Urothelium cell line (cell line): ENCODE measurements around the gene NUP210L.
A peak's percentile ranks its signal among the peaks of the same experiment; 100 is the strongest.

Source experiments
- DNase-seq: peaks from one replicate; pipeline ENCODE4 v3.0.0; 2011; ENCODE audit warnings: low spot score, mixed read lengths
- FAIRE-seq: peaks from 2 replicates; lab custom pipeline; 2011; peaks lifted over from hg19 to GRCh38; lab: Jason Lieb, UNC

NUP210L gene

GRCh38 chr1:154154534-154155191 lies at the start of gene NUP210L:
Gene NUP210L (minus strand): TSS chr1:154155073.
- no peak for DNase-seq

GRCh38 chr1:154199563-154199879 lies 44.6 kb upstream of the NUP210L start:
- FAIRE-seq = no peak
- no peak for DNase-seq

More at GRCh38 chr1:154154534-154155191, at the start of gene NUP210L:
- no peak for FAIRE-seq

GRCh38 chr1:154198756-154199562 lies 44.1 kb upstream of the NUP210L start:
- FAIRE-seq (no peak), DNase-seq (peak; percentile 46)

- FAIRE-seq = no peak
These were observed 38.9 kb upstream of the NUP210L start for GRCh38 chr1:154193821-154194220.

GRCh38 chr1:154192476-154192875 lies 37.6 kb upstream of the NUP210L start:
- FAIRE-seq = no peak
- DNase-seq = no peak

More at GRCh38 chr1:154193821-154194220, 38.9 kb upstream of the NUP210L start:
- DNase-seq = peak; percentile 11

- DNase-seq (no peak), FAIRE-seq (no peak)
These were observed 37.2 kb upstream of the NUP210L start, which contains the start of gene TPM3 for GRCh38 chr1:154191990-154192461. Gene TPM3 (minus strand): TSS chr1:154192100. CDS start chr1:154192018, 82 bp downstream.

GRCh38 chr1:154190550-154190949 lies 35.7 kb upstream of the NUP210L start:
- no peak for FAIRE-seq
- DNase-seq = no peak

- FAIRE-seq = no peak
- no peak for DNase-seq
These were observed 32.1 kb upstream of the NUP210L start for GRCh38 chr1:154186852-154187501.

GRCh38 chr1:154186177-154186576 lies 31.3 kb upstream of the NUP210L start:
- no peak for DNase-seq

GRCh38 chr1:154183046-154183915 lies 28.4 kb upstream of the NUP210L start:
- FAIRE-seq = peak; percentile 67

More at GRCh38 chr1:154186177-154186576, 31.3 kb upstream of the NUP210L start:
- no peak for FAIRE-seq

GRCh38 chr1:154182344-154183045 lies 27.6 kb upstream of the NUP210L start:
- DNase-seq = peak; percentile 57
- no peak for FAIRE-seq

More at GRCh38 chr1:154183046-154183915, 28.4 kb upstream of the NUP210L start:
- DNase-seq = peak; percentile 99

- DNase-seq = peak; percentile 13
These were observed 27.1 kb upstream of the NUP210L start for GRCh38 chr1:154181944-154182343.

GRCh38 chr1:154179946-154180687 lies 25.2 kb upstream of the NUP210L start:
- no peak for FAIRE-seq
- DNase-seq = no peak

More at GRCh38 chr1:154181944-154182343, 27.1 kb upstream of the NUP210L start:
- no peak for FAIRE-seq

- DNase-seq = no peak
- FAIRE-seq = no peak
These were observed 24.3 kb upstream of the NUP210L start for GRCh38 chr1:154178911-154179811.

- FAIRE-seq (no peak), DNase-seq (no peak)
These were observed 23.1 kb upstream of the NUP210L start for GRCh38 chr1:154178013-154178412.

- FAIRE-seq (no peak), DNase-seq (no peak)
These were observed 21.5 kb upstream of the NUP210L start for GRCh38 chr1:154176337-154176736.

GRCh38 chr1:154174654-154175053 lies 19.8 kb upstream of the NUP210L start:
- FAIRE-seq (no peak), DNase-seq (no peak)

GRCh38 chr1:154171880-154172279 lies 17.0 kb upstream of the NUP210L start:
- DNase-seq (no peak), FAIRE-seq (no peak)
